Endodermal cell (in vitro differentiated cells): Measurements from ENCODE around the gene TMEM185B. TPM values are rescaled to one million over a fixed set of nuclear protein-coding genes. Genes with fewer than 3 reads are reported as not detected.

Experiments used
- DNase-seq: peaks from one replicate; pipeline ENCODE4 v3.0.0-alpha.2; 2017
- H3K27ac ChIP-seq: 2 replicates; pipeline ENCODE4 v1.5.1; 2013; ENCODE audit warnings: mild to moderate bottlenecking, low read depth, low read length, moderate library complexity
- H3K27me3 ChIP-seq: 2 replicates; pipeline ENCODE4 v1.6.1; 2013; ENCODE audit warnings: mild to moderate bottlenecking, low read length, moderate library complexity; ENCODE audit not compliant: insufficient read depth, control insufficient read depth, poor library complexity, severe bottlenecking
- H3K36me3 ChIP-seq: 2 replicates; pipeline ENCODE4 v1.7.0; 2013; ENCODE audit warnings: mild to moderate bottlenecking, low read length, moderate library complexity; ENCODE audit not compliant: control insufficient read depth, insufficient read depth
- H3K4me1 ChIP-seq: one replicate; pipeline ENCODE4 v1.7.0; 2013; ENCODE audit warnings: low read length; ENCODE audit not compliant: control insufficient read depth, insufficient read depth
- H3K4me3 ChIP-seq: 2 replicates; pipeline ENCODE4 v1.5.1; 2013; ENCODE audit warnings: mild to moderate bottlenecking, low read length, moderate library complexity
- H3K9ac ChIP-seq: 2 replicates; pipeline ENCODE4 v1.6.1; 2013; ENCODE audit warnings: mild to moderate bottlenecking, low read length, moderate library complexity; ENCODE audit not compliant: poor library complexity, severe bottlenecking; ENCODE audit errors: extremely low read depth
- H3K9me3 ChIP-seq: 2 replicates; pipeline ENCODE4 v1.6.1; 2013; ENCODE audit warnings: mild to moderate bottlenecking, low read length, moderate library complexity; ENCODE audit not compliant: control insufficient read depth
- H3K27ac Mint-ChIP-seq: 2 replicates; pipeline ENCODE4 v1.8.0; 2020; ENCODE audit warnings: mixed read lengths
- H3K27me3 Mint-ChIP-seq: 2 replicates; pipeline ENCODE4 v1.8.0; 2021; ENCODE audit warnings: mild to moderate bottlenecking, mixed read lengths; ENCODE audit not compliant: insufficient read depth
- H3K36me3 Mint-ChIP-seq: 2 replicates; pipeline ENCODE4 v1.8.0; 2020; ENCODE audit warnings: low read depth, mixed read lengths
- H3K4me1 Mint-ChIP-seq: 2 replicates; pipeline ENCODE4 v1.8.0; 2020; ENCODE audit warnings: mixed read lengths
- H3K4me3 Mint-ChIP-seq: 2 replicates; pipeline ENCODE4 v1.8.0; 2020; ENCODE audit warnings: mild to moderate bottlenecking, moderate library complexity, mixed read lengths
- H3K9me3 Mint-ChIP-seq: 2 replicates; pipeline ENCODE4 v1.8.0; 2020; ENCODE audit warnings: mild to moderate bottlenecking, mixed read lengths
- WGBS, 2 experiments: methylation state at CpG; one replicate each; pipeline versions ENCODE4 v1.1.5 to v1.1.7; 2013; ENCODE audit warnings: missing lambda C conversion rate in 2 of 2, mixed read lengths in 1 of 2; ENCODE audit not compliant: insufficient coverage in 1 of 2, insufficient read length in 1 of 2; 5-methylcytosine and 5-hydroxymethylcytosine counted together
- total RNA-seq, 2 donors: library from RNA; stranded (reverse); fragmentation: NEBNext Ultra II Directional in 1 of 2; extraction: Animal tissue kit (Norgen Biotek cat#: 25700) in 1 of 2; gene quantifications; 2 replicates in 1 of 2; 3 replicates in 1 of 2; pipeline ENCODE4 v1.2.1, GENCODE V29; 2021
- TF ChIP-seq, protein P1 (sequence below): fragments of 200-600 bp; sonication (generic); conservative IDR thresholded peaks from 2 replicates; pipeline ENCODE4 v1.5.0; 2021; ENCODE audit warnings: antibody characterized with exemption, mild to moderate bottlenecking

Gene TMEM185B
- total RNA-seq, 2 donors from 2014 or later, result 19.5 to 22.9 TPM

DNA sequence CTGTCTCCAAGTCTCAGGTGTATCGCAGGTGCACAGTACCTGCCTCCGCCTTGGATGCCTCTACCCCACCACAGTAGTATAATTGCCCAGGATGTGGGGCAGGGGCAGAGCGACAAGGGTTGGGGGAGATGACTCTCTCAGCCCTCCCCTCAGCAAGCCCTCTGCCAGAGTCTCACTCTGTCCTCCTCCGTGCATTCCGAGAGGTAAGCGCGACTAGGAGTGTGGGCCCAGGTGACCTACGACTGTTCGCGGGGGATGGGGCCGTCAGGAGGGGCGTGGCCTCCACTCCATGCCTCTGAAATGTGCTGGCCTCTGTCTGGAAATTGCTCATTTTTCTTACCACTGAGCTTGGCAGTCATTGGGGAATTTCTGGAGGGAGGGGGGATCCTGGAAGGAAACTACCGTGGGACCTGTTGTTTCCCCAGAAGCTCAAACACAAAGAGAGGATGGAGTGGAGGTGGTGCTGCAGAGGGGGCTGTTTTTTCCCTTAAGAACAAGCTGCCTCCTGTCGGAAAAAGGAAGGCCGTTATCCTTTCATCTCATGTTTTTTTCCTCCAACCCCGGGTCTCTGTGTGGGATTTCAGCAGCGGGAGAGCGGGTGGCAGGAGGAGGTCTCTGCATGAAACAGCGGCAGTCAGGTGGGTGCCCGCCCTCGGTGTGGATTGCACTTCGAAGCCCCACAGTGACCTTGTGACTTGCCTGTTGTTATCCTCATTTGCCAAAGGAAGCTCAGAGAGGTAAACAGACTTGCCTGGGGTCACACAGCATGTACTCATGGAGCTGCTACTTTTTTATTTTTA, 16.5 kb upstream of the TMEM185B start:
- Mint-ChIP-seq H3K9me3 (no peaks in the 10 kb centered on the region), H3K4me1 (peaks cover 32% of the 10 kb centered on the region), H3K27me3 (peaks cover 3% of the 10 kb centered on the region), H3K36me3 (no peaks in the 10 kb centered on the region), H3K27ac (peak overlapping the region; percentile 68), H3K4me3 (no peak overlapping the region)
- Histone ChIP-seq H3K4me1 (peaks cover 18% of the 10 kb centered on the region), H3K27ac (no peak overlapping the region), H3K27me3 (no peaks in the 10 kb centered on the region), H3K36me3 (no peaks in the 10 kb centered on the region), H3K9me3 (no peaks in the 10 kb centered on the region), H3K9ac (no peak overlapping the region), H3K4me3 (no peak overlapping the region)
- TF ChIP-seq, protein P1, sequence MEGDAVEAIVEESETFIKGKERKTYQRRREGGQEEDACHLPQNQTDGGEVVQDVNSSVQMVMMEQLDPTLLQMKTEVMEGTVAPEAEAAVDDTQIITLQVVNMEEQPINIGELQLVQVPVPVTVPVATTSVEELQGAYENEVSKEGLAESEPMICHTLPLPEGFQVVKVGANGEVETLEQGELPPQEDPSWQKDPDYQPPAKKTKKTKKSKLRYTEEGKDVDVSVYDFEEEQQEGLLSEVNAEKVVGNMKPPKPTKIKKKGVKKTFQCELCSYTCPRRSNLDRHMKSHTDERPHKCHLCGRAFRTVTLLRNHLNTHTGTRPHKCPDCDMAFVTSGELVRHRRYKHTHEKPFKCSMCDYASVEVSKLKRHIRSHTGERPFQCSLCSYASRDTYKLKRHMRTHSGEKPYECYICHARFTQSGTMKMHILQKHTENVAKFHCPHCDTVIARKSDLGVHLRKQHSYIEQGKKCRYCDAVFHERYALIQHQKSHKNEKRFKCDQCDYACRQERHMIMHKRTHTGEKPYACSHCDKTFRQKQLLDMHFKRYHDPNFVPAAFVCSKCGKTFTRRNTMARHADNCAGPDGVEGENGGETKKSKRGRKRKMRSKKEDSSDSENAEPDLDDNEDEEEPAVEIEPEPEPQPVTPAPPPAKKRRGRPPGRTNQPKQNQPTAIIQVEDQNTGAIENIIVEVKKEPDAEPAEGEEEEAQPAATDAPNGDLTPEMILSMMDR, result no peak
- 71 to 74% methylated on average over 14 to 22 of the region's 22 CpGs for WGBS, 2 experiments
- peak; percentile 77 for DNase-seq

DNA sequence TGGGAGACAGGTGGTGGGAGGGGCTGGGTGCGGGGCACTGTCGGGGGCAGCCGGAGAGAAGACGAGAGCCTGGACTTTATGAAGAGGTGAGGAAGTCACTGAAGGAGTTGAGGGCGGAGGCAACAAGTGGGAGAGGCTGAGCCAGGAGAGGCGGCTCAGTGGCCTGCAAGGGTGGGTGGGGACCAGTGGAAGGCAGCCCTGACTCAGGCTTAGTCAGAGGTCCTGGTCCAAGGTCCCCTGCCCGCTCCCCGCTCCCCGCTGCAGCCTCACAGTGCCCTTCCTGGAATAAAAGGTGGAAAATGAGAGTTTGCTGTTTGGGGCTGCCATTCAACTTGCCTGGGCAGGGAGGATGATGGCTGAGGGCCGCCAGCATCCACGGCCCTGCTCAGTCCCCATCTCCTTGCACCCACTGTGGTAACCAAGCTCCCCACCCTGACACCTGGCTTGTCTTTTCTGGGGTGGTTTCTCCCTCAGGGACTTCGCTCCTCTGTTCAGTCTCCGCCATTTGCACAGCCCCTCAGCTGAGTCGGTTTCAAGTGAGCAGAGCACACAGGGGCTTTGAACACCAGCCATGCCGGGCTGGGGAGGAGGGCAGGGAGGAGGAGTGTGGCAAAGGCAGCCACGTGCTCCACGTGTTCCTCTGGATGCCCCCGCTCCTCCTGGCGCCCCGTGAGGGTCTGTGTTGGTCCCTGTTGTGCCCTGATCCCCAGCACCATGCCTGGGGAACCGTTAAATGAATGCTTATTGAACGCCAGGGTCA, 15.7 kb upstream of the TMEM185B start:
- Histone ChIP-seq H3K27me3 (no peaks in the 10 kb centered on the region), H3K9ac (no peak overlapping the region), H3K36me3 (no peaks in the 10 kb centered on the region), H3K27ac (no peak overlapping the region), H3K9me3 (no peaks in the 10 kb centered on the region), H3K4me1 (peaks cover 18% of the 10 kb centered on the region), H3K4me3 (no peak overlapping the region)
- no peak overlapping the region for H3K4me3 Mint-ChIP-seq
- peaks cover 3% of the 10 kb centered on the region for H3K27me3 Mint-ChIP-seq
- peak overlapping the region; percentile 94 for H3K27ac Mint-ChIP-seq
- TF ChIP-seq, protein P1, result no peak
- peaks cover 28% of the 10 kb centered on the region for H3K4me1 Mint-ChIP-seq
- DNase-seq, result peak; percentile 58
- H3K36me3 Mint-ChIP-seq, result no peaks in the 10 kb centered on the region
- 89 to 91% methylated on average over 15 to 22 of the region's 22 CpGs for WGBS, 2 experiments
- no peaks in the 10 kb centered on the region for H3K9me3 Mint-ChIP-seq

DNA sequence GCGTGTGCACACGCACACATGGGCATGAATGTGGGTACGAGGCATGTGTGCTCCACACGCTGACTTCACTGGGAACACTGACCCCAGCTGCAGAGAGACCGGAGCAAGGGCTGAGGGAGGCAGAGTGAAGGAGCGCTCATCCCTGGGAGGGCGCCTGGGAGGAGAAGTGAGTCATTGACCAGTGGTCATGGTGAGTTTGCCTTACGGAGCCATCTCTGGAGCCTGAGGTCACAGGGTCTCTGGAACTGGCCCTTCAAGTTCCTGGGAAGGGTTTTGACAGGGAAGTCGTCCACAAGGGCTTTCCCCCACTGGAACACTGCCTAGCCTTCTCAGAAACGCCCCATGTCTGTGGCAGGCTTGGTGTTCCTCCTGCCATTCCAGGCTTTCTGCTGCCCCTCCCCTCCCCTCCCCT, 14.3 kb upstream of the TMEM185B start:
- 83 to 85% methylated on average over 7 to 10 of the region's 10 CpGs for WGBS, 2 experiments
- Histone ChIP-seq H3K27ac (no peak overlapping the region), H3K4me3 (peak overlapping the region; percentile 7), H3K36me3 (no peaks in the 10 kb centered on the region), H3K27me3 (no peaks in the 10 kb centered on the region), H3K4me1 (peaks cover 18% of the 10 kb centered on the region), H3K9me3 (no peaks in the 10 kb centered on the region), H3K9ac (no peak overlapping the region)
- H3K27ac Mint-ChIP-seq, result peak overlapping the region; percentile 48
- no peaks in the 10 kb centered on the region for H3K9me3 Mint-ChIP-seq
- DNase-seq, result peak; percentile 62
- H3K4me1 Mint-ChIP-seq, result peaks cover 28% of the 10 kb centered on the region
- TF ChIP-seq, protein P1, result no peak
- H3K36me3 Mint-ChIP-seq, result no peaks in the 10 kb centered on the region
- H3K27me3 Mint-ChIP-seq, result peaks cover 3% of the 10 kb centered on the region
- H3K4me3 Mint-ChIP-seq, result no peak overlapping the region
